ENCODE data around the gene MRPL24. TPM values are rescaled to one million over a fixed set of nuclear protein-coding genes. Genes with fewer than 3 reads are reported as not detected.

The MRPL24 gene
- total RNA-seq, 1 donor from 2014 or later = 46.5 TPM

GRCh38 chr1:156767879-156768604 lies 27.2 kb upstream of the MRPL24 start:
- peaks cover 6% of the 10 kb centered on the region for H3K36me3 Mint-ChIP-seq (ENCODE audit: low read depth, unreplicated experiment)
- no peaks in the 10 kb centered on the region for H3K9me3 Mint-ChIP-seq (ENCODE audit: unreplicated experiment)
- peaks cover 12% of the 10 kb centered on the region for H3K4me1 ChIP-seq (ENCODE audit: insufficient read depth, low read length)
- no peaks in the 10 kb centered on the region for H3K27me3 Mint-ChIP-seq (ENCODE audit: low read depth, unreplicated experiment)
- no peak overlapping the region for H3K4me3 Mint-ChIP-seq (ENCODE audit: unreplicated experiment)
- H2AFZ ChIP-seq (ENCODE audit: low read depth, low read length) = peak overlapping the region; percentile 51
- H3K4me3 ChIP-seq (ENCODE audit: insufficient read depth, low read depth, low read length) = peak overlapping the region; percentile 83
- TF ChIP-seq, protein P1, sequence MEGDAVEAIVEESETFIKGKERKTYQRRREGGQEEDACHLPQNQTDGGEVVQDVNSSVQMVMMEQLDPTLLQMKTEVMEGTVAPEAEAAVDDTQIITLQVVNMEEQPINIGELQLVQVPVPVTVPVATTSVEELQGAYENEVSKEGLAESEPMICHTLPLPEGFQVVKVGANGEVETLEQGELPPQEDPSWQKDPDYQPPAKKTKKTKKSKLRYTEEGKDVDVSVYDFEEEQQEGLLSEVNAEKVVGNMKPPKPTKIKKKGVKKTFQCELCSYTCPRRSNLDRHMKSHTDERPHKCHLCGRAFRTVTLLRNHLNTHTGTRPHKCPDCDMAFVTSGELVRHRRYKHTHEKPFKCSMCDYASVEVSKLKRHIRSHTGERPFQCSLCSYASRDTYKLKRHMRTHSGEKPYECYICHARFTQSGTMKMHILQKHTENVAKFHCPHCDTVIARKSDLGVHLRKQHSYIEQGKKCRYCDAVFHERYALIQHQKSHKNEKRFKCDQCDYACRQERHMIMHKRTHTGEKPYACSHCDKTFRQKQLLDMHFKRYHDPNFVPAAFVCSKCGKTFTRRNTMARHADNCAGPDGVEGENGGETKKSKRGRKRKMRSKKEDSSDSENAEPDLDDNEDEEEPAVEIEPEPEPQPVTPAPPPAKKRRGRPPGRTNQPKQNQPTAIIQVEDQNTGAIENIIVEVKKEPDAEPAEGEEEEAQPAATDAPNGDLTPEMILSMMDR (IDR thresholded peaks at IDR 0.05; ENCODE audit: insufficient read depth, low read depth, low read length) = no peak
- H3K4me2 ChIP-seq (ENCODE audit: low read length) = peak overlapping the region; percentile 97
- FAIRE-seq (no peak), DNase-seq (ENCODE audit: low read depth) (no peak)
- no peak overlapping the region for H3K27ac Mint-ChIP-seq (ENCODE audit: unreplicated experiment)
- peaks cover 33% of the 10 kb centered on the region for H3K4me1 Mint-ChIP-seq (ENCODE audit: low read depth, unreplicated experiment)
- H4K20me1 ChIP-seq (ENCODE audit: insufficient read depth, low read length) = peaks cover 45% of the 10 kb centered on the region
- H3K27ac ChIP-seq (ENCODE audit: low read depth, low read length) = peak overlapping the region; percentile 90
- peaks cover 3% of the 10 kb centered on the region for H3K36me3 ChIP-seq (ENCODE audit: insufficient read depth, low read length)
- H3K79me2 ChIP-seq (ENCODE audit: insufficient read depth, low read length) = peaks cover 63% of the 10 kb centered on the region
- no peaks in the 10 kb centered on the region for H3K9me3 ChIP-seq (ENCODE audit: insufficient read depth, low read depth, low read length)
- H3K27me3 ChIP-seq (ENCODE audit: insufficient read depth, low read length) = no peaks in the 10 kb centered on the region
- peak overlapping the region; percentile 96 for H3K9ac ChIP-seq (ENCODE audit: low read length)

GRCh38 chr1:156767101-156767878 lies 26.4 kb upstream of the MRPL24 start, which contains the start of gene PRCC:
Gene PRCC (plus strand): TSS chr1:156767535. CDS start chr1:156767772, 237 bp downstream.
- peaks cover 6% of the 10 kb centered on the region for H3K36me3 Mint-ChIP-seq (ENCODE audit: low read depth, unreplicated experiment)
- Histone ChIP-seq H3K9me3 (ENCODE audit: insufficient read depth, low read depth, low read length) (no peaks in the 10 kb centered on the region), H3K4me1 (ENCODE audit: insufficient read depth, low read length) (peaks cover 12% of the 10 kb centered on the region), H3K79me2 (ENCODE audit: insufficient read depth, low read length) (peaks cover 56% of the 10 kb centered on the region), H3K27me3 (ENCODE audit: insufficient read depth, low read length) (no peaks in the 10 kb centered on the region), H3K4me3 (ENCODE audit: insufficient read depth, low read depth, low read length) (peak within 1 kb of the TSS; percentile 83), H3K36me3 (ENCODE audit: insufficient read depth, low read length) (peaks cover 3% of the 10 kb centered on the region), H2AFZ (ENCODE audit: low read depth, low read length) (peak within 1 kb of the TSS; percentile 84), H3K9ac (ENCODE audit: low read length) (peak within 1 kb of the TSS; percentile 96), H4K20me1 (ENCODE audit: insufficient read depth, low read length) (peaks cover 38% of the 10 kb centered on the region), H3K27ac (ENCODE audit: low read depth, low read length) (peak within 1 kb of the TSS; percentile 90), H3K4me2 (ENCODE audit: low read length) (peak within 1 kb of the TSS; percentile 97)
- peak within 1 kb of the TSS; percentile 68 for H3K27ac Mint-ChIP-seq (ENCODE audit: unreplicated experiment)
- no peaks in the 10 kb centered on the region for H3K27me3 Mint-ChIP-seq (ENCODE audit: low read depth, unreplicated experiment)
- DNase-seq (ENCODE audit: low read depth) (peak; percentile 100), FAIRE-seq (peak; percentile 90)
- no peak for TF ChIP-seq EZH2 (IDR thresholded peaks at IDR 0.05; ENCODE audit: insufficient read depth, low read length)
- TF ChIP-seq, protein P1 (IDR thresholded peaks at IDR 0.05; ENCODE audit: insufficient read depth, low read depth, low read length) = no peak
- H3K4me1 Mint-ChIP-seq (ENCODE audit: low read depth, unreplicated experiment) = peaks cover 29% of the 10 kb centered on the region
- no peak within 1 kb of the TSS for H3K4me3 Mint-ChIP-seq (ENCODE audit: unreplicated experiment)
- no peaks in the 10 kb centered on the region for H3K9me3 Mint-ChIP-seq (ENCODE audit: unreplicated experiment)
